ENCODE data around the gene SRMS.

- TF ChIP-seq POLR2A (IDR thresholded peaks at IDR 0.05; ENCODE audit: low read length): no peak
- TF ChIP-seq GATA1 (IDR thresholded peaks at IDR 0.05; ENCODE audit: low read depth, low read length): no peak
Observed at GRCh38 chr20:63499338-63499969, 48.1 kb downstream of the SRMS start.

Measured in erythroblast (primary cell).